DND-41 (cell line): Measurements from ENCODE around the gene MTFR1L.

Experiments
- CTCF ChIP-seq: IDR thresholded peaks from 2 replicates; pipeline ENCODE4 v1.5.1; 2012; ENCODE audit warnings: borderline replicate concordance, low read length, moderate library complexity, mild to moderate bottlenecking; ENCODE audit not compliant: poor library complexity, severe bottlenecking; ENCODE audit errors: extremely low read depth
- EZH2 ChIP-seq: IDR thresholded peaks from 3 replicates; pipeline ENCODE4 v1.6.1; 2012; ENCODE audit warnings: borderline replicate concordance, low read depth, mild to moderate bottlenecking, moderate library complexity, low read length, inconsistent platforms; ENCODE audit not compliant: severe bottlenecking

GRCh38 chr1:25793585-25794170 is 26.1 kb upstream of the MTFR1L start:
- TF ChIP-seq EZH2 (no peak), CTCF (no peak)
